ENCODE measurements around the gene HAGH. TPM values are rescaled to one million over a fixed set of nuclear protein-coding genes. Genes with fewer than 3 reads are reported as not detected.

HAGH gene
- total and polyA plus RNA-seq, 4 donors: 51.2 to 99.7 (median 80.2) TPM

DNA sequence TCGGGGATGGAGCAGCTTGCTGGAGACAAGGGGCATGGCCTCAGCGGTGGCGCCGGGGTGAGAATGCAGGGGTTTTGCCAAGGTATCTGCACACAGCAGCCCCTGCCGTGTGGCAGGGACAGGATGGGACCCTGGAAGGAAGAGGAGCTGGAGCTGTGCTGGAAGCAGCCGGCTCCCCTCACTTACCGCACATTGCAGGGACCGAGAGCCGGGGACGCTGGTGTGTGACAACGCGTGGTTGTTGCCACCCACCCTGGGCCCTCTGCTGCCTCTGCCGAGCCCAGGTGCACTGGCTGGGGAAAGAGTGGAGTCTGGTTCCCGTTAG lies 40.8 kb downstream of the HAGH start:
- ATAC-seq (ENCODE audit: insufficient read depth, low FRiP score): no peak
- no peak overlapping the region for H3K9ac ChIP-seq (ENCODE audit: insufficient read depth in 1 of 2, low read length in 2 of 2)
- WGBS, 2 donors: 92 to 93% methylated on average over 14 of the region's 14 CpGs
- H3K27ac ChIP-seq (ENCODE audit: low read depth in 1 of 2, low read length in 1 of 2): no peak overlapping the region
- H3K36me3 ChIP-seq (ENCODE audit: control insufficient read depth in 4 of 4, insufficient read depth in 4 of 4, low read length in 4 of 4): peaks cover 0 to 47% (median 2%) of the 10 kb centered on the region in 4 donors
- H3K4me1 ChIP-seq (ENCODE audit: control insufficient read depth in 5 of 5, insufficient read depth in 5 of 5, low read length in 5 of 5): peaks cover 0 to 14% (median 6%) of the 10 kb centered on the region in 5 donors
- no peaks in the 10 kb centered on the region for H3K27me3 ChIP-seq (ENCODE audit: control insufficient read depth in 3 of 3, insufficient read depth in 3 of 3, low read length in 2 of 3)
- no peaks in the 10 kb centered on the region for H3K9me3 ChIP-seq (ENCODE audit: control insufficient read depth in 4 of 4, insufficient read depth in 3 of 4, low read length in 3 of 4)
- no peak overlapping the region for H3K4me3 ChIP-seq
- DNase-seq: no peak
- TF ChIP-seq CTCF (IDR thresholded peaks at IDR 0.05; ENCODE audit: control extremely low read depth, extremely low read depth): no peak

DNA sequence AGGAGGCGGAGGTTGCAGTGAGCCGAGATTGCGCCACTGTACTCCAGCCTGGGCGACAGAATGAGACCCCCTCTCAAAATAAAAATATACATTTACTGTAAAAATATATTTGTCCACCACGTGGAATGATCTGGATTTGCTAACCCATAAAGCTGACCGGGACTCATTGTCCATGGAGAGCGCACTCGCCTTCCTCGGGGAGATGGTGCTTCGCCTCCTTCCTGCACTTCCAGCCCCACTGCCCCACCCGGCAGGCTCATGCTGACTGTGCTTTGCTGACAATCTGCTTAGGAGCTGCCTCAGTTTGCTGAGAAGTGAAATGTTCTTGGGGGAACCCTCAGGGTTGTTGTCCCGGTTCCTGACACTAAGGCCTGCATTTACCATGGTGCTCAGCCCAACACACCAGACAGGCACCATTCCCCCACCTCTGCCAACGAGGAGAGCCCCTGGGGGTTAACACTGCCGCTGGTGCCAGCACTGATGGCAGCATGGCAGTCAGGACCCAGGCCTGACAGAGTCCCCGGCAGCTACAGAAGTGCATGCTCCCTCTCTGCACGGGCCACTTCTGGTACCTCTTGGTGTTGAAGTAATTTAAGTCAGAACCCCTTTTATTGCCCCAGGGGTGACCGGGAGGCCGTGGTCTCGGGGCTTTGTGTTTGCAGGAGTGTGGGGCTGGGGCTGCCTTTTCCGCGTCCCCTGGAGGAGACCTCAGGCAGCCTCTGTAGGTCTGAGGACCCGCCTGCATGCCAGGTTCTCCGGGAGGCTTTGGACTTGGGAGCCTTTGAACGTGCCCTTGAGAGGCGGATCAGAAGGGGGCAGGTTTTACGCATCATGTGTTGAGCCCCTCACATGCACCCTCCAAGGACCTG lies 41.4 kb downstream of the HAGH start:
- 93 to 95% methylated on average over 26 of the region's 26 CpGs for WGBS, 2 donors
- H3K27ac ChIP-seq (ENCODE audit: low read depth in 1 of 2, low read length in 1 of 2): no peak overlapping the region
- DNase-seq: peak in 1 of 3 donors; percentile 11
- H3K27me3 ChIP-seq (ENCODE audit: control insufficient read depth in 3 of 3, insufficient read depth in 3 of 3, low read length in 2 of 3): no peaks in the 10 kb centered on the region
- no peak overlapping the region for H3K4me3 ChIP-seq
- peaks cover 0 to 14% (median 6%) of the 10 kb centered on the region in 5 donors for H3K4me1 ChIP-seq (ENCODE audit: control insufficient read depth in 5 of 5, insufficient read depth in 5 of 5, low read length in 5 of 5)
- no peaks in the 10 kb centered on the region for H3K9me3 ChIP-seq (ENCODE audit: control insufficient read depth in 4 of 4, insufficient read depth in 3 of 4, low read length in 3 of 4)
- ATAC-seq (ENCODE audit: insufficient read depth, low FRiP score): no peak
- H3K9ac ChIP-seq (ENCODE audit: insufficient read depth in 1 of 2, low read length in 2 of 2): no peak overlapping the region
- peaks cover 0 to 43% (median 4%) of the 10 kb centered on the region in 4 donors for H3K36me3 ChIP-seq (ENCODE audit: control insufficient read depth in 4 of 4, insufficient read depth in 4 of 4, low read length in 4 of 4)
- no peak for TF ChIP-seq CTCF (IDR thresholded peaks at IDR 0.05; ENCODE audit: control extremely low read depth, extremely low read depth)

DNA sequence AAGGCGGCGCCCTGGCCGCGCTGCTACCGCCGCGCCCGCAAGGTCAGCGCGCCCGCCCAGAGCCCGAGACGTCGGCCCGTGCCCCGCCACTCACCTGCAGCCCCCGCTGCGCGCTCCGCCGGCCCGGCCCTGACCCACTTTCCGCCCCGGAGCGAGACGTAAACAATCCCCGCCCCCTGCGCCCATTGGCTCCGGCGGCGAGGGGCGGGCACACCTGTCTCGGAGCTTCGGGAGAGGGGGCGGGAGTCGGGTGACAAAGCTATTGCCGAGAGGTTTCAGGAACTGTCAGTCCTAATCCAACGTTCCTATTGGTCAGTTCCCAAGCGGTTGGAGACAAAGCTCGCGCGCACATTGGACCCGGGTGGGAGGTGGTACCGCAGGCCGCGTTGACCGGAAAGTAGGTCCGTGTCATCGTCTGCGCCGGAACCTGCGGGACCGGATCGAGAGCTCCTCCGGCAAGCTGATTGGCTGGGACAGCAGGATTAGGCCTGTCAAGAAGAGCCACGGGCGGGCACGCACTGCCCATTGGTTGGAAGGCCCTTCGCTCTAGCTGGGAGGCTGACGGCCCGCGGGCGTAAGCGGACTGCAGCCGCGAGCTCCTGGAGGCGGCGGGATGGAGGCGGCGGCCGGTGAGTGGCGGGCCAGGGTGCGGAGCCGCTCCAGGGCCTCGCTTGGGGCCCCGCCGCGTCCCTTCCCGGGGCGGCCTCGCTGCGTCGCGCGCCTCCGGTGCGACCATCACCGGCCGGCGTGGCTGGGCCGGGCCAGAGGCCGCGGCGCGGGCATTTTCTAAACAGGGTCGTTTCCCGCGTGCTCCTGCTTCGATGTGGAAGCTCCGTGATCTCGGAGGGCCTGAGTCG lies 44.0 kb downstream of the HAGH start, which contains the start of the genes NUBP2 and SPSB3:
Gene NUBP2, plus strand, starts transcription at position 553 of the 857 bp plus-strand sequence. Its CDS starts 61 bp downstream, at position 614.
Gene SPSB3, minus strand, starts transcription at position 164 of the 857 bp plus-strand sequence. CDS start 1,088 bp downstream, outside the sequence.
- peak; percentile 97 for ATAC-seq (ENCODE audit: insufficient read depth, low FRiP score)
- TF ChIP-seq CTCF (IDR thresholded peaks at IDR 0.05; ENCODE audit: control extremely low read depth, extremely low read depth): no peak
- WGBS, 2 donors: 0% methylated on average over 99 to 102 of the region's 102 CpGs
- DNase-seq: peak; percentile 100
- Histone ChIP-seq H3K4me3 (peak within 1 kb of the TSS; percentile 81), H3K9me3 (ENCODE audit: control insufficient read depth in 4 of 4, insufficient read depth in 3 of 4, low read length in 3 of 4) (no peaks in the 10 kb centered on the region), H3K9ac (ENCODE audit: insufficient read depth in 1 of 2, low read length in 2 of 2) (peak within 1 kb of the TSS in 1 of 2 donors; percentile 70), H3K36me3 (ENCODE audit: control insufficient read depth in 4 of 4, insufficient read depth in 4 of 4, low read length in 4 of 4) (peaks cover 0 to 36% (median 8%) of the 10 kb centered on the region in 4 donors), H3K27ac (ENCODE audit: low read depth in 1 of 2, low read length in 1 of 2) (peak within 1 kb of the TSS; percentile 78 to 93), H3K27me3 (ENCODE audit: control insufficient read depth in 3 of 3, insufficient read depth in 3 of 3, low read length in 2 of 3) (no peaks in the 10 kb centered on the region), H3K4me1 (ENCODE audit: control insufficient read depth in 5 of 5, insufficient read depth in 5 of 5, low read length in 5 of 5) (peaks cover 0 to 14% (median 6%) of the 10 kb centered on the region in 5 donors)

All from lung (tissue), 12 donors.